NCI-H1417 (cell line): ENCODE results near the gene LOXL3.
A peak's percentile ranks its signal among the peaks of the same experiment; 100 is the strongest.

Source experiments
- DNase-seq, 3 experiments: peaks; one replicate each; lab custom pipeline; 2025; lab: John Stamatoyannopoulos, UW

LOXL3 gene

GRCh38 chr2:74551942-74552913, 1.5 kb downstream of the LOXL3 start:
- no peak for DNase-seq

- DNase-seq, result no peak
Measured at GRCh38 chr2:74551530-74551929, 2.2 kb downstream of the LOXL3 start.

GRCh38 chr2:74550231-74550630, 3.5 kb downstream of the LOXL3 start:
- no peak for DNase-seq

DNA sequence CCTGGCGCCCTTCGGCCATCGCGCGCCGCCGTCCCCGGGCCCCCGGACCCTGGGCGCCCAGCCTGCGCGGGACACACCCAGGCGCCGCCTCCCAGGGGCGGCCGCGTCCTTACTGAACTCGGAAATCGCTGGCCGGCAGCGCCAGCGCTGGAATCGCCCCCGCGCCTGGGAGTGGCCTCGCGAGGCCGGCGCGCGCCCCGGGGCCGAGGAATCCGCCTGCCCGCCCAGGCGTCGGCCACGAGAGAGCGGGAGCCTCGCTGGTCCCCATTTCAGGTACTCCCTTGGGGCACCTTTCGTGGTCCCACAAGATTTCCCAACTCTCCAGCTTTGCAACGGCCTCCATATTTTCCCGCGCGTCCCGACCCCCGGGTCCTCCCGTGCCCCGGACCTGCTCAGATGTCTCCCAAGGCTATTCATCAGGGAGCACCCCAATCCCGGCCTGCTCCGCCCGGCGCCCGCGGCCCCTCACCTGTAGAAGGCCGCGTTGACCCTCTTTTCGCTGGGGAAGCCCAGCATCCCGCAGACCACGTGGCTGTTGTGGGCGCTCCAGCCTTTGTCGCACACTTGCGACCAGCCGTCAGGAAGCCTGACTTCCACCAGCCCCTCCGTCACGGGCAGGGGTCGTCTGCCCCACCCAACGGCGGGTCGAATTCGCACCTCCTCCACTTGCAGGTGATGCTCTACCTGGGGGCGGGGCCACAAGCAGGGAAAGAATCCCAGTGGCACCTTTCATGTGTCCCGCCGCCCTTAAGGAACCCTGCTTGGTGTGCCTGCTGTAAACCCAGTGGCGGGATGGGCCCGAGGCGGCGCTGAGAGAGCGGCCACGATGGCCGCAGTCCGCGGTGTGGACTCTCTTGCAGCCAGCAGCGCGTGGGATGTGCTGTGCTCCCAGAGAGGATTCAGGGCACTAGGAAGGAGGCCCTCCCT, 4.6 kb downstream of the LOXL3 start:
- DNase-seq, result peak; percentile 41 to 87 (median 85)

GRCh38 chr2:74548285-74548899, 5.3 kb downstream of the LOXL3 start:
- peak in 2 of 3 experiments; percentile 22 to 87 for DNase-seq

DNA sequence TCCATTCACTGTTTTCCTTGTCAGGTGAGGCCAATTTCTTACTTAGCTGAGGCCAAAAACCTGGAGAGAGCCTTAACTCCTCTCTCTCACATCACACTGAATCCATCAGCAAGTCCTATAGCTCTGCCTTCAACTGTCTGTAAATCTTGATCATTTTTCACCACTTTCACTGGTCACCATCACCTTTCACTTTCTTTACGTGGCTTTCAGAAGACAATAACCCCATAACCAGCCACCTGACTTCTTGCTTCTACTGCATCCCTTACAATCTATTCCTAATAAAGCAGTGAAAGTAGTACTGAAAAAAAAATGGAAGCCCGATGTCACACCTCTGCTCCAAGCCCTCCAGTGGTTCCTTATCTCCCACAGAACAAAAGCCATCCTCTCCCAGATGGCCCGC, 7.7 kb downstream of the LOXL3 start:
- no peak for DNase-seq

GRCh38 chr2:74544634-74545033, 9.1 kb downstream of the LOXL3 start:
- peak in 2 of 3 experiments; percentile 10 to 47 for DNase-seq

DNA sequence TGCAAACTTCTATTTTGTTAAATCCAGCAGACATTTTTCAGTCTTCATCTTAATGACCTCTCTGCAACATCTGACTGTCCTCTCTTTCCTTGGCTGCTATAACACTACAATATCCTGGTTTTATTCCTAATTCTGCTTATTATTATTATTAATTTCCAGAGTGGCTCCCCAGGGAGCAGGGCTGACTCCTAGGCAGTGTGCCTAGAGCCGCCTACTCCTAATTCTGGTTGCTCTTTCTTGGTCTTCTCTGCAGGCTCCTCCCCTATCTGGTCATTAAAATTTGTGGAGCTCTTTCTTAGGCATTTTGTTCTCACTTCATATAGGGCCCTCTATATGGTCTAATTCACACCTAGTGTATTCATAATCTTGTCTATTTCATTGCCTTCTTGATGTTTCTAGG, 10.8 kb downstream of the LOXL3 start:
- no peak for DNase-seq

DNA sequence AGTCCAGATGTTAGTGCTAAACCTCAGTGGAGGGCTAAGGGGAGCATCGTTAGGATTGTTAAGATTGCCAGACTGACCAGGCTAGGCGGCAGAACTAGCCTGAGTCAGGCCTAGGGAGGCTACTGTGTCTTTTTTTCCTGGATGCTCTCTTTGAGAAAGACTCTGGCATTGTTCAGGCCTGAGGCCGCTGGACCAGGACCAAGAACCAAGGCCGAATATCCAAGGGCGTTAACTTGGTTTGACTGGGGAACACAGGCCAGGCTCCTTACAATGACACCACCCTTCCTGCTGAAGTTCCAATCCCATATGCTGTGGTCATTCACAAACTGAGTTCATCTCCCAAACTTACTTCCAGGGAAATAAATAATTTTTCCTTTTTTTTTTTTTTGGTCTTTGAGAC, 13.5 kb downstream of the LOXL3 start:
- no peak for DNase-seq

DNA sequence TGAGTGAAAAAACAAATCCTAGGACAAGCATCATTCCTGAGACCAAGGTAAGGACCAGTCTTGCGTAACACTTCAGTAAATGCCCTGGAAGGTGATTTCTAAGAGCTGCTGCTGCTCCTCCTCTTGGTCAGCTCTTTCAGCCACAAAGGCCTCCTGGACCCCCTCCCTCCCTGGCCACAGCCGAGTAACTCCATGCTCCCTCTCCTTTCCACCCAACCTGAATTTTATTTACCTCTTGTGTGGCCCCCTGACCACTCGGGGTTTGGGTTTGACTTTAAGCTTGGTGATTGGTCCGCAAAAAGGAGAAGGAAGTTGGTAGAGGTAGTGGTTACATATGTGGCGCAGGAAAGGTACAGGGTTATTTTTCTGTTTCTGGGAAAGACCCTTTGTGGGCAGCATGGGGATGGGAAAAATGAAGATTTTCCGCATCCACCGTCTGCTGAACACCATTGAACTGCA, 14.8 kb downstream of the LOXL3 start:
- no peak for DNase-seq

DNA sequence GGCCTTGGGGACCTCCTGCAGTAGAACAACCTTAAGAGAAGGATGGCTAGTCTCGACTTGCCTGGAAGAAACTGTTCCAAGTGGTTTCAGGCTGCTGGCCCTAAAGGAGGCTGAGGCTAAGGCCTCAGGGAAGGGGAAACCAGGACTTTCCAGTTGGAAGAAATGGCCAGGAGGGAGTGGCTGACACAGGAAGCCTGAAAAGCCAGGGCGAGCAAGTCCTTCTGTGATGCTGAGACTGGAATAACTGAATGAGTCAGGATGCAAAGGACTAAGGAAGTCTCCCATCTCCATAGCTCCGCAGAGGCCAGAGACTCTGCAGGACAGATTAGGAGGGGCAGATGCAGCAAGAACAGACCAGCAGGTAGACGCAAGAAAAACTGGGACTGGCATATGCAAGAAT, 16.6 kb downstream of the LOXL3 start:
- DNase-seq, result no peak

DNA sequence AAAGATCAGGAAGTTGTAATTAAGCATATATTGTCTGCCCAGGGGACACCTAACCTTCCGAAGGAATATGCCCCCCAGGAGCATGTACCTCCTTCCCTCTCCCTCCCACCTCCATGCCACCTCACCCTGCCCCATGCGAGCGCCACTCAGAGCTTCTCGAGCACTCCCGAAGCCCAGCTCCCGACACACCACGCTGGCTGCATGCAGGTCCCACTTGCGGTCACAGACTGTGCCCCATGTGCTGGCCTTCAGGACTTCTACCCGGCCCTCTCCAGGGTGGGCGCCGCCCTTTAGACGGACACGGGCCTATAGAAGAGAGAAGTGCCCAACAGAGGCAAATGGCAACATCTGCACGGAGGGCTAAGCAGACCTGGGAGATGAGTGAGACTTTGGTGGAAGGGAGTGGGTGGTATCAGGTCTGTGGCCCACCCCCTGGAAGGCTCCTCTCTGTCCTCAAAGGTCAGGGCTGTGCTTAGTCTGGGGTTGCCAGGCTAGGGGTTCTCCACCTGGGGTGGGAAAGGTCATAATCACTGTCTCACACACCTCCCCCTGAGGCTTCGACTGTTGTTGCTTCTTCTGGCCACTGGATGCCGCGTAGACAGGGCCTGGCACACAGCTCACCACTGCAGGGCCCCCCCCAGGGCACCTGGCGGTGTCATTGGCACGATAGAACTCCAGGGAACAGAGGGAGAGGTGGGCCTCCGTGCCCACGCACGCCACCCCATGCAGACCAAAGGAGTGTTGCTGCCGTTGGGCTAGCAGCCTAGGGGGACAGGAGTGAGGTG, 17.4 kb downstream of the LOXL3 start:
- DNase-seq, result no peak

DNA sequence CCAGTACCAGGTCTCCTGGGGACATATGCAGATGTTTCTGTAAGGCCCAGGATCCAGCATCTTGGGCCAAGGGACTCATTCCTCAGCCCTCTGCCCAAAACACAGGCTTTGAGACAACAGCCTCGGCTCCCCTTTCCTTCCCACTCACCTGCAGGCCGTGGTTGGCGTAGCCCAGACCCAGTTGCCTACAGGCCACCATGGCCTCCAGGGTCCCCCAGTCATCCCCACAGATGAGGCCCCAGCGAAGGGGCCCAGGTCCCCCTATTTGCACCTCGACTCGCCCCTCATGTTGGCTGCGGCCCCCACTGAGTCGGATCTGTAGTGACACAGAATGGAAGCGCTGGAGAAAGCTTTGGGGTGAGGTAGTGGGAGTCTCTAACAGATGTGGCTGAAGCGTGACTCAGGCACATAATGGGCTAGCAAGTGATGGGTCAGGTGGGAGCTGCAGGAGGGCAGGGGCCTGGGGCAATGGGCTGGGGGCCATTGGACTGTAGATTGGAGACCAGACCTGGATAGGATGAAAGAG, 18.2 kb downstream of the LOXL3 start:
- DNase-seq, result no peak

GRCh38 chr2:74534411-74534810, 19.3 kb downstream of the LOXL3 start:
- DNase-seq, result no peak

- no peak for DNase-seq
Measured at GRCh38 chr2:74533464-74533863, 20.3 kb downstream of the LOXL3 start.

GRCh38 chr2:74532222-74532621, 21.5 kb downstream of the LOXL3 start:
- peak in 1 of 3 experiments; percentile 60 for DNase-seq

DNA sequence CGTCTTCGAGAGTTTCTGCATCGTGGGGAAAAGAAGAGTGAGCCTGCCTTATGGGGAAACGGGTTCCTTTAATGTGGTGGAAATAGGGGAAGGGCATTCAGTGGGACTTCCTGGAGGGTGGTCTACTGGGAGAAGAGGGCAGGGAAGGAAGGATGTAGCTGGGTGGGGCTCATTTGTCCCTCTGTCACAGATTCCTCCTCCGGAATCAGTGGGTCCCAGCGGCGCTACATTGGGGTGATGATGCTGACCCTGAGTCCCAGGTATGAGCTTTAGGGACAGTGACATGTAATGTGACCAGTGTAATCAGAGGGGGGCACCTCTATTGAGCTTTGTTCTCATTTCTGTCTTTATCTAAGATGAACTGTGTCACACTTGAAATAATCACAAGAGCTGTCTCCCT, 22.1 kb downstream of the LOXL3 start:
- no peak for DNase-seq

DNA sequence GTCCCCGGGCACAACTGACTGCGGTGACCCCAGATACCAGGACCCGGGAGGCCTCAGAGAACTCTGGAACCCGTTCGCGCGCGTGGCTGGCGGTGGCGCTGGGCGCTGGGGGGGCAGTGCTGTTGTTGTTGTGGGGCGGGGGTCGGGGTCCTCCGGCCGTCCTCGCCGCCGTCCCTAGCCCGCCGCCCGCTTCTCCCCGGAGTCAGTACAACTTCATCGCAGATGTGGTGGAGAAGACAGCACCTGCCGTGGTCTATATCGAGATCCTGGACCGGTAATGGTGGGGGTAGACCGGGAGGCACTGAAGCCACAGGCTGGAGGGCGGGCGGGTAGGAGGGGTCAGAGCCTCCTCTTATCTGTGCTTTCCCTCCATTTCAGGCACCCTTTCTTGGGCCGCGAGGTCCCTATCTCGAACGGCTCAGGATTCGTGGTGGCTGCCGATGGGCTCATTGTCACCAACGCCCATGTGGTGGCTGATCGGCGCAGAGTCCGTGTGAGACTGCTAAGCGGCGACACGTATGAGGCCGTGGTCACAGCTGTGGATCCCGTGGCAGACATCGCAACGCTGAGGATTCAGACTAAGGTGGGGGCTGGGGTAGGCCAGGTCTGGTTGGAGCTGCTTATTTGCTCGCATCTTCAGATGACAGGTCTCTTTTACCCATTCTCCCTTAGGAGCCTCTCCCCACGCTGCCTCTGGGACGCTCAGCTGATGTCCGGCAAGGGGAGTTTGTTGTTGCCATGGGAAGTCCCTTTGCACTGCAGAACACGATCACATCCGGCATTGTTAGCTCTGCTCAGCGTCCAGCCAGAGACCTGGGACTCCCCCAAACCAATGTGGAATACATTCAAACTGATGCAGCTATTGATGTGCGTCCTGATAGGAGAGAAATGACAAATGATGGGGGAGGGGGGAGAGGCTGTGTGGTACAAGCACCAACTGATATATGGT, 23.2 kb downstream of the LOXL3 start:
- peak; percentile 28 to 69 (median 66) for DNase-seq

DNA sequence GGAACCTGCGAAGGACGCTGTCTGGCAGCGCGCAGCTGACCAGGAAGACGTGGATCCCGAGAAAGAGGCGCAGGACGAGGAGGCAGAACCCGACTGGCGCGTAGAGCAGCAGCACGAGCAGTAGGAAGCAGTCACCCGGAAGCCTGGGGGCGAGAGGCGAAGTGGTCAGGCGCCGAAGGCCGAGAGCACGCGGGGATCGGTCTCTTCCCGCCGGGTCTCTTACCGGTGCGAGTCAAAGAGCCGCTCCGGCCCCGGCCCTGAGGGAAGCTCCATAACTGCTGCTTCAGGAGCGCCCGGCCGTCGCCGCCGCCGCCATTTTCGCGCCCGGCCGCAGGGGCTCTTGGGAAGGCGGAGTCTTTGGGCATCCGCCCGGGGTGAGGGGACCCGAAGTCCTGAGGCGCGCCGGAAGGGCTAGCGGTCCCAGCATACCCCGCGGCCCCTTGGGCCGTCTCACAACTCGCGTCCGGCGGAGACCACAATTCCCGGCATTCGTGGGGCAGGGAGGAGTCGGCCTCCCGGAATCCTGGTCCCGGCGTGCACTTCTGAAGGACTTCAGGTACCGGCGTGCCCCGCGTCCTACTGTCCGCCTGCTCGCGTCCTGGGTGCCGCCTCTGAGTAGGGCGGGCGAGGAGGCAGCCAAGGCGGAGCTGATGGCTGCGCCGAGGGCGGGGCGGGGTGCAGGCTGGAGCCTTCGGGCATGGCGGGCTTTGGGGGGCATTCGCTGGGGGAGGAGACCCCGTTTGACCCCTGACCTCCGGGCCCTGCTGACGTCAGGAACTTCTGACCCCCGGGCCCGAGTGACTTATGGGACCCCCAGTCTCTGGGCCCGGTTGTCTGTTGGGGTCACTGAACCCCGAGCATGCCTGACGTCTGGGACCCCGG, 24.1 kb downstream of the LOXL3 start, which contains the start of the genes AUP1 and HTRA2:
Gene AUP1, minus strand, starts transcription at position 350 of the 882 bp plus-strand sequence. Its CDS starts 77 bp downstream, at position 273.
Gene HTRA2, plus strand, starts transcription at position 577 of the 882 bp plus-strand sequence. Its CDS starts 74 bp downstream, at position 651.
- peak; percentile 93 to 100 (median 99) for DNase-seq
